Progenitor cell of endocrine pancreas (in vitro differentiated cells): ENCODE measurements around the gene POC1A. TPM values are rescaled to one million over a fixed set of nuclear protein-coding genes. Genes with fewer than 3 reads are reported as not detected.

ENCODE experiments used
- DNase-seq: peaks from one replicate; pipeline ENCODE4 v3.0.0; 2021; ENCODE audit warnings: low spot score; ENCODE audit not compliant: unreplicated experiment
- H3K27ac Mint-ChIP-seq: 2 replicates; pipeline ENCODE4 v1.8.0; 2021; ENCODE audit warnings: mild to moderate bottlenecking, moderate library complexity, mixed read lengths
- H3K27me3 Mint-ChIP-seq: 2 replicates; pipeline ENCODE4 v1.8.0; 2021; ENCODE audit warnings: mixed read lengths
- H3K36me3 Mint-ChIP-seq: 2 replicates; pipeline ENCODE4 v1.8.0; 2022; ENCODE audit warnings: mixed read lengths; ENCODE audit not compliant: insufficient read depth
- H3K4me1 Mint-ChIP-seq: 2 replicates; pipeline ENCODE4 v1.8.0; 2021; ENCODE audit warnings: low read depth, mixed read lengths
- H3K4me3 Mint-ChIP-seq: 2 replicates; pipeline ENCODE4 v1.8.0; 2021; ENCODE audit warnings: low read depth, mild to moderate bottlenecking, moderate library complexity, mixed read lengths
- H3K9me3 Mint-ChIP-seq: 2 replicates; pipeline ENCODE4 v1.8.0; 2021; ENCODE audit warnings: low read depth, mixed read lengths
- CTCF ChIP-seq: fragments of 200-600 bp; sonication (generic); IDR thresholded peaks from one replicate; pipeline ENCODE4 v1.5.0; 2021; ENCODE audit warnings: antibody characterized with exemption, mild to moderate bottlenecking; ENCODE audit not compliant: unreplicated experiment
- total RNA-seq: library from RNA; stranded (reverse); gene quantifications from 2 replicates; pipeline ENCODE4 v1.2.1, GENCODE V29; 2021

The POC1A gene
- total RNA-seq, 1 donor from 2014 or later: 14.5 TPM

GRCh38 chr3:52124766-52125165, 29.5 kb downstream of the POC1A start:
- H3K9me3 Mint-ChIP-seq: no peaks in the 10 kb centered on the region
- TF ChIP-seq CTCF: no peak
- no peak overlapping the region for H3K27ac Mint-ChIP-seq
- H3K36me3 Mint-ChIP-seq: peaks cover 1% of the 10 kb centered on the region
- no peak for DNase-seq
- H3K4me3 Mint-ChIP-seq: no peak overlapping the region
- H3K4me1 Mint-ChIP-seq: peaks cover 5% of the 10 kb centered on the region
- H3K27me3 Mint-ChIP-seq: no peaks in the 10 kb centered on the region

GRCh38 chr3:52124126-52124525, 30.1 kb downstream of the POC1A start:
- no peak for DNase-seq
- no peaks in the 10 kb centered on the region for H3K9me3 Mint-ChIP-seq
- no peak for TF ChIP-seq CTCF
- peaks cover 2% of the 10 kb centered on the region for H3K36me3 Mint-ChIP-seq
- H3K4me1 Mint-ChIP-seq: peaks cover 5% of the 10 kb centered on the region
- no peak overlapping the region for H3K27ac Mint-ChIP-seq
- no peaks in the 10 kb centered on the region for H3K27me3 Mint-ChIP-seq
- H3K4me3 Mint-ChIP-seq: no peak overlapping the region

GRCh38 chr3:52123106-52123725, 31.0 kb downstream of the POC1A start:
- peak; percentile 94 for TF ChIP-seq CTCF
- no peaks in the 10 kb centered on the region for H3K27me3 Mint-ChIP-seq
- H3K4me1 Mint-ChIP-seq: peaks cover 5% of the 10 kb centered on the region

GRCh38 chr3:52122491-52122890, 31.7 kb downstream of the POC1A start:
- Mint-ChIP-seq H3K27ac (no peak overlapping the region), H3K4me3 (no peak overlapping the region), H3K27me3 (no peaks in the 10 kb centered on the region), H3K36me3 (peaks cover 3% of the 10 kb centered on the region), H3K4me1 (peaks cover 5% of the 10 kb centered on the region), H3K9me3 (no peaks in the 10 kb centered on the region)
- TF ChIP-seq CTCF: no peak
- DNase-seq: no peak

More at GRCh38 chr3:52123106-52123725, 31.0 kb downstream of the POC1A start:
- Mint-ChIP-seq H3K4me3 (no peak overlapping the region), H3K9me3 (no peaks in the 10 kb centered on the region), H3K36me3 (peaks cover 3% of the 10 kb centered on the region), H3K27ac (no peak overlapping the region)
- DNase-seq: peak; percentile 77

- Mint-ChIP-seq H3K4me1 (peaks cover 5% of the 10 kb centered on the region), H3K27me3 (no peaks in the 10 kb centered on the region), H3K9me3 (no peaks in the 10 kb centered on the region), H3K4me3 (no peak overlapping the region), H3K36me3 (peaks cover 3% of the 10 kb centered on the region), H3K27ac (no peak overlapping the region)
- TF ChIP-seq CTCF: no peak
- DNase-seq: no peak
Observed at GRCh38 chr3:52121813-52122212, 32.4 kb downstream of the POC1A start.
